HG02870 (cell line): ENCODE results near the gene DDX24.
"Not testable (repeated sequence)": the region's sequence is repeated elsewhere in the genome, so short reads cannot be mapped to it uniquely, and the experiment has no call there.

Source experiments
- ATAC-seq: cut with Tn5 transposase; IDR thresholded peaks from one replicate; pipeline ENCODE4 v1.9.1; 2021; ENCODE audit warnings: mild to moderate bottlenecking, moderate library complexity; ENCODE audit not compliant: unreplicated experiment

Gene DDX24

GRCh38 chr14:94081386-94081820 lies 401 bp upstream of the DDX24 start:
- ATAC-seq: no peak

GRCh38 chr14:94079891-94080620 lies 946 bp downstream of the DDX24 start:
- ATAC-seq: no peak

- ATAC-seq: no peak
Measured at GRCh38 chr14:94077823-94078222, 3.2 kb downstream of the DDX24 start.

GRCh38 chr14:94077111-94077821 lies 3.7 kb downstream of the DDX24 start:
- ATAC-seq: no peak

GRCh38 chr14:94075008-94075407 lies 6.0 kb downstream of the DDX24 start:
- no peak for ATAC-seq

GRCh38 chr14:94074534-94074933 lies 6.5 kb downstream of the DDX24 start:
- ATAC-seq: no peak

GRCh38 chr14:94072076-94072475 lies 8.9 kb downstream of the DDX24 start:
- not testable (repeated sequence) for ATAC-seq

GRCh38 chr14:94066089-94066676 lies 14.8 kb downstream of the DDX24 start:
- ATAC-seq: no peak

GRCh38 chr14:94062344-94062940 lies 18.6 kb downstream of the DDX24 start:
- no peak for ATAC-seq

GRCh38 chr14:94059998-94060397 lies 21.0 kb downstream of the DDX24 start:
- ATAC-seq: no peak

GRCh38 chr14:94058674-94059138 lies 22.3 kb downstream of the DDX24 start:
- ATAC-seq: no peak

- ATAC-seq: peak; percentile 40
Measured at GRCh38 chr14:94058128-94058673, 22.8 kb downstream of the DDX24 start.

- ATAC-seq: peak; percentile 73
Measured at GRCh38 chr14:94056579-94057308, 24.3 kb downstream of the DDX24 start.

GRCh38 chr14:94054936-94055335 lies 26.1 kb downstream of the DDX24 start:
- ATAC-seq: no peak

GRCh38 chr14:94054401-94054800 lies 26.6 kb downstream of the DDX24 start:
- ATAC-seq: no peak

- no peak for ATAC-seq
Measured at GRCh38 chr14:94052662-94053061, 28.3 kb downstream of the DDX24 start.

GRCh38 chr14:94052199-94052598 lies 28.8 kb downstream of the DDX24 start:
- no peak for ATAC-seq

GRCh38 chr14:94051779-94052178 lies 29.2 kb downstream of the DDX24 start:
- ATAC-seq: no peak

- ATAC-seq: no peak
Measured at GRCh38 chr14:94051115-94051514, 29.9 kb downstream of the DDX24 start.

GRCh38 chr14:94050231-94050880 lies 30.6 kb downstream of the DDX24 start:
- no peak for ATAC-seq
